SK-N-SH treated with all-trans-retinoic acid at 6 μM for 48 hours (cell line): Measurements from ENCODE around the gene CTIF.

Experiments used
- ATAC-seq: fragments of 200-7000 bp; cut with Tn5 transposase; 3 replicates; pipeline ENCODE4 v1.9.1; 2020; ENCODE audit warnings: mild to moderate bottlenecking, moderate library complexity
- ARNTL ChIP-seq: fragments of 450-650 bp; formaldehyde crosslinking; IDR thresholded peaks from 2 replicates; pipeline ENCODE4 v1.5.0; 2020; ENCODE audit warnings: low read depth, mild to moderate bottlenecking, moderate library complexity, borderline replicate concordance
- BACH2 ChIP-seq: fragments of 250-450 bp; sonication (Bioruptor Pico); IDR thresholded peaks from 2 replicates; pipeline ENCODE4 v1.9.0; 2021; ENCODE audit warnings: mild to moderate bottlenecking, borderline replicate concordance
- CREB5 ChIP-seq: fragments of 250-450 bp; sonication (Bioruptor Pico); IDR thresholded peaks from 2 replicates; pipeline ENCODE4 v1.5.1; 2020; ENCODE audit warnings: low read depth, mild to moderate bottlenecking, moderate library complexity
- CSDC2 ChIP-seq: fragments of 250-450 bp; sonication (Bioruptor Pico); IDR thresholded peaks from 2 replicates; pipeline ENCODE4 v1.5.0; 2020; ENCODE audit warnings: mild to moderate bottlenecking, moderate library complexity
- ESRRG ChIP-seq: fragments of 250-450 bp; sonication (Bioruptor Pico); IDR thresholded peaks from 2 replicates; pipeline ENCODE4 v1.6.1; 2021; ENCODE audit warnings: mild to moderate bottlenecking
- GLIS3 ChIP-seq: fragments of 250-450 bp; sonication (Bioruptor Pico); IDR thresholded peaks from 2 replicates; pipeline ENCODE4 v1.5.0; 2020; ENCODE audit warnings: mild to moderate bottlenecking, moderate library complexity
- ISL1 ChIP-seq: fragments of 250-450 bp; sonication (Bioruptor Pico); IDR thresholded peaks from 2 replicates; pipeline ENCODE4 v2.1.2; 2022; ENCODE audit warnings: mild to moderate bottlenecking, moderate library complexity
- OSR1 ChIP-seq: fragments of 250-450 bp; sonication (Bioruptor Pico); IDR thresholded peaks from 2 replicates; pipeline ENCODE4 v1.8.0; 2022; ENCODE audit warnings: moderate library complexity, mild to moderate bottlenecking, inconsistent platforms
- PATZ1 ChIP-seq: fragments of 250-450 bp; sonication (Bioruptor Pico); IDR thresholded peaks from 2 replicates; pipeline ENCODE4 v1.8.0; 2020; ENCODE audit warnings: mild to moderate bottlenecking, moderate library complexity, borderline replicate concordance
- PPARA ChIP-seq: fragments of 250-450 bp; sonication (Bioruptor Pico); IDR thresholded peaks from 2 replicates; pipeline ENCODE4 v1.5.0; 2020; ENCODE audit warnings: mild to moderate bottlenecking, borderline replicate concordance
- RARB ChIP-seq: fragments of 250-450 bp; sonication (Bioruptor Pico); IDR thresholded peaks from 2 replicates; pipeline ENCODE4 v1.8.0; 2021; ENCODE audit warnings: mild to moderate bottlenecking, moderate library complexity
- TCF4 ChIP-seq: fragments of 250-450 bp; sonication (Bioruptor Pico); IDR thresholded peaks from 2 replicates; pipeline ENCODE4 v1.8.0; 2021; ENCODE audit warnings: mild to moderate bottlenecking, moderate library complexity, borderline replicate concordance
- TOX ChIP-seq: fragments of 250-450 bp; sonication (Bioruptor Pico); IDR thresholded peaks from 2 replicates; pipeline ENCODE4 v1.8.0; 2021; ENCODE audit warnings: mild to moderate bottlenecking, moderate library complexity, borderline replicate concordance
- TSHZ2 ChIP-seq: fragments of 250-450 bp; sonication (Bioruptor Pico); IDR thresholded peaks from 2 replicates; pipeline ENCODE4 v1.5.0; 2020; ENCODE audit warnings: mild to moderate bottlenecking, moderate library complexity
- ZC3H10 ChIP-seq: fragments of 250-450 bp; sonication (Bioruptor Pico); IDR thresholded peaks from 2 replicates; pipeline ENCODE4 v1.5.1; 2021; ENCODE audit warnings: mild to moderate bottlenecking, moderate library complexity
- ZFP3 ChIP-seq: fragments of 250-450 bp; sonication (Bioruptor Pico); IDR thresholded peaks from 2 replicates; pipeline ENCODE4 v1.5.0; 2020; ENCODE audit warnings: mild to moderate bottlenecking, moderate library complexity
- ZFP30 ChIP-seq: fragments of 450-650 bp; formaldehyde crosslinking; IDR thresholded peaks from 2 replicates; pipeline ENCODE4 v1.5.0; 2022; ENCODE audit warnings: mild to moderate bottlenecking, moderate library complexity
- ZNF565 ChIP-seq: fragments of 450-650 bp; formaldehyde crosslinking; conservative IDR thresholded peaks from 2 replicates; pipeline ENCODE4 v1.5.0; 2020; ENCODE audit warnings: low read depth, mild to moderate bottlenecking, moderate library complexity
- ZNF8 ChIP-seq: fragments of 450-650 bp; formaldehyde crosslinking; IDR thresholded peaks from 2 replicates; pipeline ENCODE4 v1.5.0; 2020; ENCODE audit warnings: mild to moderate bottlenecking, moderate library complexity
- TF ChIP-seq, protein P1 (sequence below): fragments of 250-450 bp; sonication (Bioruptor Pico); IDR thresholded peaks from 2 replicates; pipeline ENCODE4 v1.5.1; 2021; ENCODE audit warnings: mild to moderate bottlenecking, moderate library complexity

The CTIF gene

DNA sequence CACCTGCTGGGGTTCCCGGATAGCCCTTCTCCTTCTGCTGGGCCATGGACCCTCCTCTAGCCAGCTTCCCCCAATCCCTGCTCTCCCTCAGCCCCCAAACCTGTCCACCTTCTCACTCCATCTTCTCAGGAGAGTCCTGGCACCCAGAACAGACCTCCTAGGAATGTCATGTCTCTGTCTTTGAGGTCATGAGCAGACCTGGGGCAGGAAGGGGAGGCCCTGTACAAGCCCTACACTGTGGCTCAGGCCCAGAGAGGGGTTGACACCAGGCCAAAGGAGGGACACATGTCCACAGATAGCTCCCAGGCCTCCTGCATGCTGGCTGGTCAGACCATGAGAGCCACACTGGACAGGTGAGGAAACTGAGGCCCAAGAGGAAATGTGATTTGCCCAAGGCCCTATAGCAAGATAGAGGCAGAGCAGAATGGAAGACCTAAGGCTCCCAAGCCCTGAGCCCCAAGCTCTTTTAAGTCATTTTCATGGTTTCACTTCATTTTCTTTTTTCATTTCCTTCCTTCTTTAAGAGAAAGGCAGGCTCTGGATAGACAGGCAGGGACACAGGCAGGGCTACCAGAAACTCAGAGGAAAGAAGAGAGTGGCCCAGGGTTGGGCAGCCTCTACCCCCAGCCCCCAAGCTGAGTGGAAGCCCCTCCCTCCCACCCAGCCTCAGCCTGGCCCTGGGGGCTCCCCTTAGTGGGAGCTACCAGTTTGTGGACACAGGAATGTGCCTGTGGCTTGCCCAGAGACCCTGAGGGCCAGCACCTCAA lies 252.2 kb downstream of the CTIF start:
- no peak for ATAC-seq
- no peak for TF ChIP-seq GLIS3 (CRISPR knock-in tag)

GRCh38 chr18:48791636-48792105 lies 252.8 kb downstream of the CTIF start:
- TF ChIP-seq ARNTL (CRISPR knock-in tag) (no peak), TOX (CRISPR knock-in tag) (no peak), ZFP3 (CRISPR knock-in tag) (no peak), ESRRG (CRISPR knock-in tag) (no peak), GLIS3 (CRISPR knock-in tag) (no peak), ZC3H10 (CRISPR knock-in tag) (no peak), RARB (CRISPR knock-in tag) (no peak), OSR1 (CRISPR knock-in tag) (no peak), TCF4 (CRISPR knock-in tag) (no peak), ZNF8 (CRISPR knock-in tag) (no peak), PATZ1 (CRISPR knock-in tag) (no peak), CSDC2 (CRISPR knock-in tag) (no peak), CREB5 (CRISPR knock-in tag) (no peak)
- TF ChIP-seq, protein P1, sequence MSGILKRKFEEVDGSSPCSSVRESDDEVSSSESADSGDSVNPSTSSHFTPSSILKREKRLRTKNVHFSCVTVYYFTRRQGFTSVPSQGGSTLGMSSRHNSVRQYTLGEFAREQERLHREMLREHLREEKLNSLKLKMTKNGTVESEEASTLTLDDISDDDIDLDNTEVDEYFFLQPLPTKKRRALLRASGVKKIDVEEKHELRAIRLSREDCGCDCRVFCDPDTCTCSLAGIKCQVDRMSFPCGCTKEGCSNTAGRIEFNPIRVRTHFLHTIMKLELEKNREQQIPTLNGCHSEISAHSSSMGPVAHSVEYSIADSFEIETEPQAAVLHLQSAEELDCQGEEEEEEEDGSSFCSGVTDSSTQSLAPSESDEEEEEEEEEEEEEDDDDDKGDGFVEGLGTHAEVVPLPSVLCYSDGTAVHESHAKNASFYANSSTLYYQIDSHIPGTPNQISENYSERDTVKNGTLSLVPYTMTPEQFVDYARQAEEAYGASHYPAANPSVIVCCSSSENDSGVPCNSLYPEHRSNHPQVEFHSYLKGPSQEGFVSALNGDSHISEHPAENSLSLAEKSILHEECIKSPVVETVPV (CRISPR knock-in tag), result no peak
- ATAC-seq, result no peak

DNA sequence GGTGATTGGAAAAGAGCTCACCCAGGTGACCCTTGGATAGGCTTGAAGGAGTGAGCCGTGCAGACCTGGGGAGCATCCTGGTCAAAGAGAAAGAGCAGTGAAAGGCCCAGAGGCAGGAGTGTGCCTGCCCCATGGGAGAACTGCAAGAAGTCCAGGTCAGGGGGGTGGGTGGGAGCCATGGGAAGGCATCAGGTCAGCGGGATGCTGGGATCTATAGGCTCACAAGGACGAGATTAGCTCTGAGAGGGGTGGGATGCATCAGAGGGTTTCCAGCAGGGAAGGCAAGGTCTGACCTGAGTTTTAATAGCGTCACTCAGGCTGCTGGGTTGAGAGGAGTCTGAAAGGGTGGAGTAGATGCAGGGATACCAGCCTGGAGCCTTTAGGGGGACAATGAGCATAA lies 253.3 kb downstream of the CTIF start:
- ATAC-seq, result no peak
- TF ChIP-seq ZFP3 (CRISPR knock-in tag) (no peak), ZNF565 (CRISPR knock-in tag) (no peak)

- TF ChIP-seq GLIS3 (CRISPR knock-in tag) (no peak), OSR1 (CRISPR knock-in tag) (no peak), TCF4 (CRISPR knock-in tag) (no peak), ISL1 (no peak), ESRRG (CRISPR knock-in tag) (no peak), ZNF565 (CRISPR knock-in tag) (no peak), BACH2 (CRISPR knock-in tag) (no peak), TOX (CRISPR knock-in tag) (no peak), PPARA (CRISPR knock-in tag) (no peak), ZFP3 (CRISPR knock-in tag) (no peak)
- no peak for ATAC-seq
Observed at GRCh38 chr18:48792611-48793380, 254.0 kb downstream of the CTIF start.

GRCh38 chr18:48794251-48794970 lies 255.6 kb downstream of the CTIF start:
- no peak for TF ChIP-seq ESRRG (CRISPR knock-in tag)
- no peak for TF ChIP-seq RARB (CRISPR knock-in tag)
- no peak for TF ChIP-seq ZFP3 (CRISPR knock-in tag)
- TF ChIP-seq TSHZ2 (CRISPR knock-in tag), result no peak
- no peak for TF ChIP-seq ZFP30 (CRISPR knock-in tag)
- TF ChIP-seq ZNF8 (CRISPR knock-in tag), result no peak
- TF ChIP-seq ISL1, result no peak
- TF ChIP-seq CSDC2 (CRISPR knock-in tag), result no peak
- no peak for TF ChIP-seq ZNF565 (CRISPR knock-in tag)
- no peak for ATAC-seq
